ENCODE measurements around the gene CHST5. TPM values are rescaled to one million over a fixed set of nuclear protein-coding genes. Genes with fewer than 3 reads are reported as not detected.

Gene CHST5
- total and polyA plus RNA-seq, 2 donors (not counting 3 experiments of a cell fraction or from before 2014, with no cell fraction given): 0.23 to 0.29 TPM

DNA sequence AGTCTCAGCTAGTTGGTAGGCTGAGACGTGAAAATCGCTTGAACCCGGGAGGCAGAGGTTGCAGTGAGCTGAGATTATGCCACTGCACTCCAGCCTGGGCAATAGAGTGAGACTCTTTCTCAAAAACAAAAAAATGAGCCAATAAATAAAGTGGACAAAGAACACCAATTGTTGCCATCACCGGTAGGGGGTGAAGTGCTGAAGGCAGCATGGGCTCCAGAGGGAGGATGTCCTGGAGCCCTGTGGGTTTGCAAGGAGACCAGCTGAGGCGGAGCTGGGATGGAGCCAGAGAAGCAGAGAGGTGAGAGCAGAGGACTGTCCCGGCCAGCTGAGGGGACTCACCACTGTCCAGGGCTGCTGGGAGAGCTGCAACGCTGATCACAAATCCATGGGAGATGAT is 54.4 kb downstream of the CHST5 start:
- intact Hi-C loops (cut with micrococcal nuclease): no loop called here
- TF ChIP-seq FOS (IDR thresholded peaks at IDR 0.05; ENCODE audit: borderline replicate concordance, insufficient read depth, low read length) (no peak), EZH2 (IDR thresholded peaks at IDR 0.05; ENCODE audit: borderline replicate concordance, low read depth, low read length, severe bottlenecking) (no peak), GATA2 (IDR thresholded peaks at IDR 0.05; ENCODE audit: insufficient read depth, insufficient read length, low read depth, low read length) (no peak), JUN (IDR thresholded peaks at IDR 0.05; ENCODE audit: borderline replicate concordance, insufficient read depth, insufficient read length, low read depth) (no peak), MYC (IDR thresholded peaks at IDR 0.05; ENCODE audit: low read depth, low read length) (no peak), POLR2AphosphoS5 (IDR thresholded peaks at IDR 0.05; ENCODE audit: insufficient read depth, low read depth, low read length) (no peak), MAX (IDR thresholded peaks at IDR 0.05; ENCODE audit: insufficient read depth, insufficient read length) (no peak)
- Histone ChIP-seq H3K27ac (ENCODE audit: insufficient read depth, low read depth, low read length) (no peak overlapping the region), H3K27me3 (ENCODE audit: control insufficient read depth in 2 of 2, insufficient read depth in 2 of 2, low read length in 2 of 2) (no peaks in the 10 kb centered on the region), H3K4me3 (replicated peaks in 1 of 3; ENCODE audit: insufficient read depth in 1 of 3, low read depth in 1 of 3, low read length in 3 of 3) (no peak overlapping the region), H3K4me1 (ENCODE audit: control insufficient read depth, extremely low read depth, insufficient read depth, low read length) (no peaks in the 10 kb centered on the region), H3K36me3 (ENCODE audit: control insufficient read depth in 2 of 2, extremely low read depth in 1 of 2, insufficient read depth in 2 of 2, low read length in 2 of 2) (no peaks in the 10 kb centered on the region), H2AFZ (ENCODE audit: low read depth, low read length) (no peak overlapping the region), H3K4me2 (ENCODE audit: insufficient read depth, low read length) (no peak overlapping the region), H3K9ac (replicated peaks; ENCODE audit: extremely low read depth, insufficient read depth, low read length) (no peak overlapping the region), H3K79me2 (ENCODE audit: control insufficient read depth, insufficient read depth, low read length) (no peaks in the 10 kb centered on the region), H3K9me3 (replicated peaks; ENCODE audit: control insufficient read depth, insufficient read depth, low read length) (no peaks in the 10 kb centered on the region), H4K20me1 (replicated peaks; ENCODE audit: control insufficient read depth, extremely low read depth, insufficient read depth, low read length) (no peaks in the 10 kb centered on the region), H3K9me1 (replicated peaks; ENCODE audit: control insufficient read depth, extremely low read depth, insufficient read depth, low read length) (no peaks in the 10 kb centered on the region)
- FAIRE-seq (no peak), DNase-seq (ENCODE audit: low read depth, low spot score) (no peak)
- BruUV-seq (replicated peaks): no TSS peak
- dilution Hi-C loops (cut with MboI; ENCODE audit: extremely low pct_ligation_motif_present, low sequenced_read_pairs): no loop called here
- ChIA-PET POLR2A (no interaction called here), CTCF (interaction anchor here (0.9 kb wide), 1 partner anchor 36 kb away, joined by 3 read pairs; no protein-coding TSS in a partner anchor)

- H3K4me1 ChIP-seq (ENCODE audit: control insufficient read depth, extremely low read depth, insufficient read depth, low read length): no peaks in the 10 kb centered on the region
- no peaks in the 10 kb centered on the region for H3K79me2 ChIP-seq (ENCODE audit: control insufficient read depth, insufficient read depth, low read length)
- H4K20me1 ChIP-seq (replicated peaks; ENCODE audit: control insufficient read depth, extremely low read depth, insufficient read depth, low read length): no peaks in the 10 kb centered on the region
- no peak overlapping the region for H3K4me3 ChIP-seq (replicated peaks in 1 of 3; ENCODE audit: insufficient read depth in 1 of 3, low read depth in 1 of 3, low read length in 3 of 3)
- DNase-seq (ENCODE audit: low read depth, low spot score): no peak
- POLR2A ChIA-PET: no interaction called here
- H3K27me3 ChIP-seq (ENCODE audit: control insufficient read depth in 2 of 2, insufficient read depth in 2 of 2, low read length in 2 of 2): no peaks in the 10 kb centered on the region
- H3K27ac ChIP-seq (ENCODE audit: insufficient read depth, low read depth, low read length): no peak overlapping the region
- CTCF ChIA-PET: interaction anchor here (0.8 kb wide), 1 partner anchor 38 kb away, joined by 3 read pairs; no protein-coding TSS in a partner anchor
- H3K9me3 ChIP-seq (replicated peaks; ENCODE audit: control insufficient read depth, insufficient read depth, low read length): no peaks in the 10 kb centered on the region
- H3K36me3 ChIP-seq (ENCODE audit: control insufficient read depth in 2 of 2, extremely low read depth in 1 of 2, insufficient read depth in 2 of 2, low read length in 2 of 2): no peaks in the 10 kb centered on the region
- FAIRE-seq: no peak
- no peak overlapping the region for H3K9ac ChIP-seq (replicated peaks; ENCODE audit: extremely low read depth, insufficient read depth, low read length)
- intact Hi-C loops (cut with micrococcal nuclease) (no loop called here), dilution Hi-C loops (cut with MboI; ENCODE audit: extremely low pct_ligation_motif_present, low sequenced_read_pairs) (no loop called here)
- no peak for TF ChIP-seq CTCF (IDR thresholded peaks at IDR 0.05; ENCODE audit: extremely low read depth in 1 of 2, insufficient read depth in 1 of 2, low read depth in 1 of 2, low read length in 2 of 2)
- TF ChIP-seq MYC (IDR thresholded peaks at IDR 0.05; ENCODE audit: low read depth, low read length): no peak
- no peak for TF ChIP-seq JUN (IDR thresholded peaks at IDR 0.05; ENCODE audit: borderline replicate concordance, insufficient read depth, insufficient read length, low read depth)
- no peak for TF ChIP-seq FOS (IDR thresholded peaks at IDR 0.05; ENCODE audit: borderline replicate concordance, insufficient read depth, low read length)
- no peak for TF ChIP-seq MAX (IDR thresholded peaks at IDR 0.05; ENCODE audit: insufficient read depth, insufficient read length)
- no peak for TF ChIP-seq EZH2 (IDR thresholded peaks at IDR 0.05; ENCODE audit: borderline replicate concordance, low read depth, low read length, severe bottlenecking)
- TF ChIP-seq POLR2A (IDR thresholded peaks at IDR 0.05; ENCODE audit: low read depth, low read length): no peak
- BruUV-seq (replicated peaks): no TSS peak
- H2AFZ ChIP-seq (ENCODE audit: low read depth, low read length): no peak overlapping the region
- H3K4me2 ChIP-seq (ENCODE audit: insufficient read depth, low read length): no peak overlapping the region
- no peaks in the 10 kb centered on the region for H3K9me1 ChIP-seq (replicated peaks; ENCODE audit: control insufficient read depth, extremely low read depth, insufficient read depth, low read length)
Observed at GRCh38 chr16:75479421-75479990, 56.4 kb downstream of the CHST5 start.
